ENCODE data around the gene UGT1A6. TPM values are rescaled to one million over a fixed set of nuclear protein-coding genes. Genes with fewer than 3 reads are reported as not detected.

Gene UGT1A6
- total and polyA plus RNA-seq, 2 of the 13 experiments (the other 11 are each of a cell fraction or from before 2014, with no cell fraction given) = 0.25 TPM; not detected in 1

- TF ChIP-seq DZIP1 (CRISPR knock-in tag; IDR thresholded peaks at IDR 0.05) (no peak), SOX6 (IDR thresholded peaks at IDR 0.05) (peak; percentile 32; the same call in 1 of the 2 replicates), SOX6 (CRISPR knock-in tag; IDR thresholded peaks at IDR 0.05) (peak; percentile 100), MIER3 (CRISPR knock-in tag; IDR thresholded peaks at IDR 0.05; ENCODE audit: borderline replicate concordance) (peak; percentile 95; the same call in 1 of the 2 replicates), ZNF816 (CRISPR knock-in tag; IDR thresholded peaks at IDR 0.05; ENCODE audit: borderline replicate concordance) (peak; percentile 88; the same call in 1 of the 2 replicates), ZNF691 (CRISPR knock-in tag; IDR thresholded peaks at IDR 0.05; ENCODE audit: borderline replicate concordance, low read depth) (0 out of 2 replicates have a peak, but pooled peaks have one; percentile 34), FOXA3 (CRISPR knock-in tag; IDR thresholded peaks at IDR 0.05) (peak; percentile 97), NR2F6 (IDR thresholded peaks at IDR 0.05) (peak; percentile 100), NR2F6 (CRISPR knock-in tag; IDR thresholded peaks at IDR 0.05) (peak; percentile 99), HIVEP1 (CRISPR knock-in tag; IDR thresholded peaks at IDR 0.05) (no peak; the same call in 1 of the 2 replicates), POGZ (CRISPR knock-in tag; IDR thresholded peaks at IDR 0.05) (peak; percentile 77), HES4 (CRISPR knock-in tag; IDR thresholded peaks at IDR 0.05; ENCODE audit: borderline replicate concordance) (no peak), ZNF225 (CRISPR knock-in tag; IDR thresholded peaks at IDR 0.05) (no peak), SKI (IDR thresholded peaks at IDR 0.05; ENCODE audit: partially characterized antibody) (peak; percentile 98), FOXC1 (CRISPR knock-in tag; IDR thresholded peaks at IDR 0.05; ENCODE audit: borderline replicate concordance) (peak; percentile 69; the same call in 1 of the 2 replicates), ARNTL (CRISPR knock-in tag; IDR thresholded peaks at IDR 0.05) (peak; percentile 95), HIC2 (CRISPR knock-in tag; IDR thresholded peaks at IDR 0.05; ENCODE audit: low read depth) (no peak; the same call in 1 of the 2 replicates), ZNF280D (CRISPR knock-in tag; IDR thresholded peaks at IDR 0.05) (peak; percentile 91)
These were observed 52.5 kb downstream of the UGT1A6 start (continued) for GRCh38 chr2:233745073-233745755.

All from HepG2 (cell line).